ENCODE data around the gene ERP27. TPM values are rescaled to one million over a fixed set of nuclear protein-coding genes. Genes with fewer than 3 reads are reported as not detected.

The ERP27 gene
- total and polyA plus RNA-seq, 2 donors (not counting 3 experiments of a cell fraction or from before 2014, with no cell fraction given) = 0.70 to 0.88 TPM

DNA sequence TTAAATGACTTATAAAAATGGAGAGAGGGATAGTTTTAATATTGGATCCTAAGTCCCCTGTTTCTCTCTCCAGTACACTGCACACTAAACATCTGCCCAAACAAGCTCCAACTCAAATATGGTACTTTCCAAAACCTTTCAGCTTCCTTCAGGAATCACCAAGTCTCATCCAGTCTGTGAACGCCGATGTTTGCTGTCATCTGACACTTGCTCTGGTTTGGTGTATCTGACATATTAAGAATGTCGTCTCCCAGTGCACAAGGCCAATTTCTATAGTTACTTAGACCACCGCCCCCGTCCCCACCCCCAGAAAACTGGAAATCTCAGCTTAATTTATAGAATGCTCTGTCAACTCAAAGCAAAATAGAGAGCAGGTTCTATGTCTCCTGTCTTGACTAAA lies 47.6 kb downstream of the ERP27 start:
- BruUV-seq (replicated peaks) = no TSS peak
- CTCF ChIA-PET = interaction anchor here (1.0 to 1.1 kb wide), 3 partner anchors 8 to 44 kb away, joined by 4 read pairs; no protein-coding TSS in a partner anchor

More for the DNA sequence above, 47.6 kb downstream of the ERP27 start:
- H3K4me2 ChIP-seq (ENCODE audit: insufficient read depth, low read length) = no peak overlapping the region
- no peaks in the 10 kb centered on the region for H3K9me3 ChIP-seq (replicated peaks; ENCODE audit: control insufficient read depth, insufficient read depth, low read length)
- FAIRE-seq = no peak
- no peak overlapping the region for H2AFZ ChIP-seq (ENCODE audit: low read depth, low read length)
- POLR2A ChIA-PET = no interaction called here
- H3K4me3 ChIP-seq (replicated peaks in 1 of 3; ENCODE audit: insufficient read depth in 1 of 3, low read depth in 1 of 3, low read length in 3 of 3) = no peak overlapping the region
- intact Hi-C loops (cut with micrococcal nuclease) = no loop called here
- H3K4me1 ChIP-seq (ENCODE audit: control insufficient read depth, extremely low read depth, insufficient read depth, low read length) = peaks cover 11% of the 10 kb centered on the region
- no peak overlapping the region for H3K9ac ChIP-seq (replicated peaks; ENCODE audit: extremely low read depth, insufficient read depth, low read length)
- dilution Hi-C loops (cut with MboI; ENCODE audit: extremely low pct_ligation_motif_present, low sequenced_read_pairs) = no loop called here
- H3K27me3 ChIP-seq (ENCODE audit: control insufficient read depth in 2 of 2, insufficient read depth in 2 of 2, low read length in 2 of 2) = no peaks in the 10 kb centered on the region
- H4K20me1 ChIP-seq (replicated peaks; ENCODE audit: control insufficient read depth, extremely low read depth, insufficient read depth, low read length) = no peaks in the 10 kb centered on the region
- H3K9me1 ChIP-seq (replicated peaks; ENCODE audit: control insufficient read depth, extremely low read depth, insufficient read depth, low read length) = no peaks in the 10 kb centered on the region
- TF ChIP-seq MYC (IDR thresholded peaks at IDR 0.05; ENCODE audit: low read depth, low read length) = no peak
- TF ChIP-seq, protein P1, sequence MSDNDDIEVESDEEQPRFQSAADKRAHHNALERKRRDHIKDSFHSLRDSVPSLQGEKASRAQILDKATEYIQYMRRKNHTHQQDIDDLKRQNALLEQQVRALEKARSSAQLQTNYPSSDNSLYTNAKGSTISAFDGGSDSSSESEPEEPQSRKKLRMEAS (IDR thresholded peaks at IDR 0.05; ENCODE audit: insufficient read depth, insufficient read length) = no peak
- no peak for TF ChIP-seq GATA2 (IDR thresholded peaks at IDR 0.05; ENCODE audit: insufficient read depth, insufficient read length, low read depth, low read length)
- TF ChIP-seq FOS (IDR thresholded peaks at IDR 0.05; ENCODE audit: borderline replicate concordance, insufficient read depth, low read length) = no peak
- no peak for TF ChIP-seq POLR2AphosphoS5 (IDR thresholded peaks at IDR 0.05; ENCODE audit: insufficient read depth, low read depth, low read length)
- TF ChIP-seq POLR2A (IDR thresholded peaks at IDR 0.05; ENCODE audit: low read depth, low read length) = no peak
- TF ChIP-seq, protein P2, sequence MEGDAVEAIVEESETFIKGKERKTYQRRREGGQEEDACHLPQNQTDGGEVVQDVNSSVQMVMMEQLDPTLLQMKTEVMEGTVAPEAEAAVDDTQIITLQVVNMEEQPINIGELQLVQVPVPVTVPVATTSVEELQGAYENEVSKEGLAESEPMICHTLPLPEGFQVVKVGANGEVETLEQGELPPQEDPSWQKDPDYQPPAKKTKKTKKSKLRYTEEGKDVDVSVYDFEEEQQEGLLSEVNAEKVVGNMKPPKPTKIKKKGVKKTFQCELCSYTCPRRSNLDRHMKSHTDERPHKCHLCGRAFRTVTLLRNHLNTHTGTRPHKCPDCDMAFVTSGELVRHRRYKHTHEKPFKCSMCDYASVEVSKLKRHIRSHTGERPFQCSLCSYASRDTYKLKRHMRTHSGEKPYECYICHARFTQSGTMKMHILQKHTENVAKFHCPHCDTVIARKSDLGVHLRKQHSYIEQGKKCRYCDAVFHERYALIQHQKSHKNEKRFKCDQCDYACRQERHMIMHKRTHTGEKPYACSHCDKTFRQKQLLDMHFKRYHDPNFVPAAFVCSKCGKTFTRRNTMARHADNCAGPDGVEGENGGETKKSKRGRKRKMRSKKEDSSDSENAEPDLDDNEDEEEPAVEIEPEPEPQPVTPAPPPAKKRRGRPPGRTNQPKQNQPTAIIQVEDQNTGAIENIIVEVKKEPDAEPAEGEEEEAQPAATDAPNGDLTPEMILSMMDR (IDR thresholded peaks at IDR 0.05; ENCODE audit: extremely low read depth in 1 of 2, insufficient read depth in 1 of 2, low read depth in 1 of 2, low read length in 2 of 2) = no peak
- no peak for TF ChIP-seq JUN (IDR thresholded peaks at IDR 0.05; ENCODE audit: borderline replicate concordance, insufficient read depth, insufficient read length, low read depth)
- TF ChIP-seq EZH2 (IDR thresholded peaks at IDR 0.05; ENCODE audit: borderline replicate concordance, low read depth, low read length, severe bottlenecking) = no peak
- no peak overlapping the region for H3K27ac ChIP-seq (ENCODE audit: insufficient read depth, low read depth, low read length)
- no peaks in the 10 kb centered on the region for H3K79me2 ChIP-seq (ENCODE audit: control insufficient read depth, insufficient read depth, low read length)
- H3K36me3 ChIP-seq (ENCODE audit: control insufficient read depth in 2 of 2, extremely low read depth in 1 of 2, insufficient read depth in 2 of 2, low read length in 2 of 2) = no peaks in the 10 kb centered on the region
- no peak for DNase-seq (ENCODE audit: low read depth, low spot score)
